ENCODE measurements around the gene KCNT1. TPM values are rescaled to one million over a fixed set of nuclear protein-coding genes. Genes with fewer than 3 reads are reported as not detected.

The KCNT1 gene
- total RNA-seq, 1 donor from 2014 or later: 0.08 TPM

DNA sequence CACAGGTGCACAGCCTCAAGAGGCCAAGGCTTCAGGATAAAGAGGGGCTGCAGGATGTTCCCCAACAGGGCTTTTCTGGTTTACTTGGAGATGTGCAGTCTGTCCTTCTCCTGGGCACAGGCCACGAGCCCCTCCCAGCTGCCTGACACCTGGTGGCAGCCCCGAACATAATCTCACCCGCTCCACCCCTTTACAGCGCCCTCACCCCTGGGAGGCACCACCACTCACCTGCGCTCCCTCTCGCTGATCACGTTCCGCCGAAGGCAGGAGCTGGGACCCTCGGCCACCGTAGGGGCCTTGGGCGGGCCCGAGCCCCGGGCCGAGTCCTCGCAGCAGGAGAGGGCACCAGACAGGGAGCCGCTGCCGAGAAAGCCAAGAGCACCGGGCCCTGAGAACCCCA lies 3.2 kb upstream of the KCNT1 start:
- DNase-seq (ENCODE audit: low read depth): no peak

DNA sequence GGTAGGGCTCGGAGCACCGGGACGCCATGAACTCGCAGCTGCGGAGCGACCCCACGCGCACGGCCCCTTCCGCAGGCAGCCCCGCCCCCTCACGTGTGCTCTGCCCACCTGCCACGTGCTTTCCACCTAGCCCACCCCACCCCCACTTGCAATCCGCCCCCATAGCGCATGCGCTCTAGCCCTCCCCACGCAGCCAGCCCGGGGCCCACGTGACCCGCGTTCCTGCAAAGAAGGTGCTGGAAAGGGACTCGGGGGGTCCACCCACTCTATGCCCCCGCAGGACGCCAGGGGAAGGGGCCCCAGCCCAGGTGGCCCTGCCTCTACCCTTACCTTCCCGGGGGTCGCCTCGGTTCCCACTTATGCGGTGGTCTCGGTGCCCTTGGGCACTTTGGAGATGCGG lies 2.5 kb upstream of the KCNT1 start, which contains the start of gene SOHLH1:
SOHLH1 (minus strand) TSS at position 42 of the 400 bp plus-strand sequence; CDS start at position 28, 14 bp downstream.
- no peak for DNase-seq (ENCODE audit: low read depth)

DNA sequence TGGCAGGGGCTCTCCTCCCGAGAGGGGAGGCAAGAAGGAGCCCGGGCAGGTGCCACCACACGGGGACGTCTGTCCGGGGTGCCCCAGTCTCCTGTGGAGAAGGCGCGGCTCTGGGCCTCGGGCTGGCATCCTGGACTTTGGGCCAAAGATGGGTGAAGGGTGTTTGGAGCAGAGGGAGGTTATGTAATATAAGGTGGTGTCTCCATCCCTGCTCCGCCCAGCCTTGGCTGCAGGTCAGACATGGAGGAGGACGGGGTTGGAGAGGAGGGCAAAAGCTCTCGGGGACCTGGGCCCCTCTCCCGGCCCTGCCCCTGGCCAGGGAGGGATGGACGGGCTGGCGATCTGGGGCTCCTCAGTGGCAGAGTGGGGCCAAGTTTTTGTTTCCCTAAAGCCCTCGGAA lies 1.5 kb upstream of the KCNT1 start:
- DNase-seq (ENCODE audit: low read depth): no peak

DNA sequence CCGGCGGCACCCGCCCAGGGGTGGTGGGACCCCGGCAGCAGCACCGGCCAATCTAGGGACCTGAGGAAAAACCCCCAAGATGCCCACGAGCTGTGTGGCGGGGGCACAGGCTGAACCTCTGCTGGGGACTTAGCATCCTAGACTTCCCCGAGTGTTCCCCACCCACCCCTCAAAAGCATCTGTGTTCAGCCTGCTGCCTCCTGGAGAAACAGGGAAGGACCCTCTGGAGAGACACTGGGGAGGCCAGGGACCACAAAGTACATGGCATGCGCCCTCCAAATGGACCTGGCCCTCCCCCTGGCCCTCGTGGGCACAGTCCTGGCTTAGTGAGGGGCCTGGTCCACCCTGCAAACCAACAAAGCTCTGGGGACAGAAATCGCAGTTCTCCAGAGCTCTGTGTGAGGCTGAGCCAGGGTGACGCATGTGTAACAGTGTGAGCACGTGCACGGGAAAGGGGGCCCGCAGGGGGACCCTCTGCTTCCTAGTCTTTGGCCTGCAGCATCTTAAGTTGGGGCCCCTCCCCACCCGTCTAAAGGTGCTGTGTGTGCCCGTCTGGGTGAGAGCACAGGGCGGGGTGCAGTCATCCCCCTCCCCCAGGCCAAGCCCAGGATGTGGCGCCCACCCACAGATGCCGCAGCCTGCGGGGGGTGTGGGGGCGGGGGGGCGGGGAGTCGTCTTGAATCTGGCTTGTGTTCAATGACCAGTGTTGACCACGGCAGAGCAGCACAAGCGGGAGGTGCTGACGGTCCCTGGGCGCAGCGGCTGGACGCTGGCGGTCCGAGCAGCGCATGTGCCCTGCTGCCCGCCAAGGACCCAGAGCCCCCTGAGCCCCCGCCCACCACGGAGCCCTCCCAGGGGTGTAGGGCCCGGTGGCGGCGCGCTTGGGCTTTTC lies 672 bp upstream of the KCNT1 start:
- no peak for DNase-seq (ENCODE audit: low read depth)

DNA sequence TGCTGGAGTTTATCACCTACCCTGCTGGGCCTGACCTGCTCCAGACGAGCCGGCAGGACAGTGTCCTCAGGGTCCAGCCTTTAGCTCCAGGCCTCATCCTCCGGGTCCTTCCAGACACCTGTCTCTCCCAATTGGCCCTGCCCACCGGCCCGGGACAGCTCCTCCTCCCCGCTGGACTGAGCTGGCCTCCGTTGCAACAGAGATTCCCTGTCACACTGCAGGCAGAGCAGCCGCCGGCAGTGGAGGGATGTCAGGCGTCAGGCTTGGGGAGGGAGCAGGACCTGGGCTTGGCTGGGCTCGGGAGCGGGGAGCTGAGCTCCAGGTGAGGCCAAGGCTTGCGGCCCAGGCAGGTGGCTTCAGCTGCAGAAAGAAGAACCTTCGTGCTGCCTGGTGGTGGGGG lies 1.7 kb downstream of the KCNT1 start:
- peak; percentile 22 for DNase-seq (ENCODE audit: low read depth)

DNA sequence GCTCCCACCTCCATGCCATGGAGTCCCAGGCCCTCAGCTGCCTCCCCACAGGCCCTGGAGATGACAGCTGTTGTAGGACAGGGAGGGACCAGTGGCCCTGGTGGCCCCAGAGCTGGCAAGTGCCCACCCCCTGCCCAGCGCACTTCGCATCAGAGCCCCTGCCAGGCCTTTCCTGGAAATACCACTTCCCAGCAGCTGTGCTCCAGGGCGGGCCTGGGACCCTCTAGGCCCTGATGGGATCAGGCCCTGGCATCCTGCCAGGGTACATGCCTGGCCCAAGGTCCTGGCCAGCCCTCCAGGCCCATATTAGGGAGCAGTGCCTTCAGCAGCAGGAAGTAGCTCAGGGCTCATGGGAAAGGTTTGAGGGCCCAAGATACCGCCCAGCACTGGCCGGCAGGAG lies 2.5 kb downstream of the KCNT1 start:
- DNase-seq (ENCODE audit: low read depth): peak; percentile 61

DNA sequence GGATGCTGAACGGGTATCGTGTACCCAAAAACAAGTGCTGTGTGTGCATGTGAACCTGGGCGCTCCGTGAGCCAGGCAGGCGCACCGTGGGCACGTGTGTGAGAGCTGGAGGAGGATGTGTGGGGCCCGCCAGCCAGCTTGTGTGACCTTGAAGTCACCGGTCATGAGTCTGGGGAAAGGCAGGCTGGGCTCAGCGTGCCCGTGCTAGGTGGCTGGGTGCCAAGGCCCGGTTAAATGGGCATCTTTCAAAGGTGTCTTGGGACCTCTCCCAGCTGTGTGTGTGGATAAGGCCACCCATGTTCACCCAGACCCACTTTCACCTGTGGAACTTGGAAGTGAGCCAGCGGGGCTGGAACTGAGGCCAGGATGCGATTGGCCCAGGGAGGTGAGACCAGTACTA lies 3.4 kb downstream of the KCNT1 start:
- DNase-seq (ENCODE audit: low read depth): no peak

DNA sequence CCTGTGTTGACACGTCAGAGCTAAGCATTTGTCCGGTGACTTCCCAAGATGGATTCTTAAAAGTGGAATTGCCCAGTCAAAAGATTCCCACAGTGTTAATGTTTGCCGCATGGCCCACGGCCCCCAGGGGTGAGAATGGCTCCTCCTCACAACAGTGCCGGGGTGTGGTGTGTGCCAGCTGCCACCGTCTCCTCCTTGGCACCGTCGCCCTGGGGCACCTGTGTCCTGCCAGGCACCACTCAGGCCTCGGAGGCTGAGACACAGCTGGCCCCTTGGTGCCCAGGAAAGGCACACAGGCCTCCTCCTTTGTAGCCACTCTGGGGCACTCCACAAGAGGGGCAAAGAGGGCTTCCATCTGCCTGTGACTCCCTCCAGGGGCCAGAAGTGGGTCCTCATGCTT lies 4.3 kb downstream of the KCNT1 start:
- DNase-seq (ENCODE audit: low read depth): no peak

DNA sequence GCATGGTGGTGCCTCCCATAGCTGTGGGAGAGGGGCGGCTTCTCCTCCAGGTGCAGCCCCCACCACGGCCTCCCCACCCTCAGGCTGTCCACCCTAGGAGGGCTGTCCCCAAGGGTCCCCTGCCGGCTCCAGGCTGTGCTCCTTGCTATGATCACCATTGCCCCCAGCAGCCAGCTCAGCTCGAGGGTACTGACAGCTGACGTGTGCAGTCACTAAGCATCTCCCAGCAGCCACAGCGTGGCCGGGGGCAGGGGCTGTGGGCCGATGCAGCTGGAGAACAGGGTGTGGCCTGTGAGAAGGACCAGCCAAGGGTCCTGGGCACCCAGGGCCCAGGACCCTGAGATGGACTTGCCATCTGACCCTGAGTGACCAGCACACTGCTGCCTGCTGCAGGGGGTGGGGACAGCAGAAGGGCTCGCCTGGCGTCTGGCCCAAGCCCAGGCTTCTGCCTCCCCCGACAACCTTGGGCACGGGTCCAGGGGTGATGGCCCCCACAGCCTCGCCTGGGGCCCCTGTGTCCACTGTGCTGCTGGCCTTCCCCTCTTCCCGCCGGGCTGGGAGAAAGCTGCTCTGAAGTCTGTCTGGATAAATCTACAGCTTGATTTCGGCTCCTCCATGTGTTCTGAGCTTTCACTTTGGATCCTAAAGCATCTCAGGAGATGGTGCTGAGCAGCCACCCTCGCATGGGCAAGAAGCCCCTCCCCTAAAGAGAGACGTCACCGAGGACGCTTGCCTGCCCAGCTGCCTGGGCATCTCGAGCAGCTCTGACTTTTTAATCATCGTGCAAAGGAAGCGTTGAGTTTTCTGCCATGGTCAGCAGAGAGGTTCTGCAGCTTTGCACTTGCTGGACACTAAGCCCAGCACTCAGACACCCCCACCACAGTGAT lies 5.5 kb downstream of the KCNT1 start:
- DNase-seq (ENCODE audit: low read depth): peak; percentile 65

DNA sequence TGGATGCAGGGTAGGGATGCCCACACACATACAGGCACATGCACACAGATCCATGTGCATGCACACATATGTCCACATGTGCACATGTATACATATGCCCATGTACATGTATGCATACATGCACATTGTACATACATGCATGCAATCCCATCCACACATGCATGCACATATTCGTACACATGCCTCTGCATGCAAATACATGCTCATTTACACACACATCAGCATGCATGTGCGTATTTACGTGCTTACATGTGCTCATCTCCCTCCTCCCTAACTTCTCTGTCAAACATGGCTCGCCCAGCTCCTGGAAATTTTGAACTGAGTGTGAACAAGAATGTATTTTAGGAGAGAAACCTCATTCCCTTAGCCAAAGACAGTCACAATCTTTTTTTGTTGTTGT lies 6.2 kb downstream of the KCNT1 start:
- DNase-seq (ENCODE audit: low read depth): no peak

DNA sequence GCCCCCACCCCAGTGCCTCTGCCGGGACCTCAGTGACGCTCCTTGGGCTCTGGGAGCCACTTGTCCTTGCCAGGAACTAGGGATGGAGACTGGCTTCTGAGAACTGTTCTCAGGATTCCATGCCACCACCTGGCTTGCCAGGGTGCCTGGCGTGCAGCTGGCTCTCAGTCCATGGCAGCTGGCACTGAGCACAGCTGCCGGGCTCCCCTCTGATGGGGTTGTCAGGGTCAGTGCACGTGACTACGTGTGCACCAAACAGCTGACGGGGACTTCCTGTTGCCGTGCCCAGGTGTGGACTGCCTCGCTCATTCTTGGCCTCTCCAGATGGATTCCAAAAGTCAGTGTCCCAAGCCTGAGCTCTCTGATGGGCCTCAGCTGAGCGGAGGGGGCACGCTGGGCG lies 9.4 kb downstream of the KCNT1 start:
- peak; percentile 50 for DNase-seq (ENCODE audit: low read depth)

DNA sequence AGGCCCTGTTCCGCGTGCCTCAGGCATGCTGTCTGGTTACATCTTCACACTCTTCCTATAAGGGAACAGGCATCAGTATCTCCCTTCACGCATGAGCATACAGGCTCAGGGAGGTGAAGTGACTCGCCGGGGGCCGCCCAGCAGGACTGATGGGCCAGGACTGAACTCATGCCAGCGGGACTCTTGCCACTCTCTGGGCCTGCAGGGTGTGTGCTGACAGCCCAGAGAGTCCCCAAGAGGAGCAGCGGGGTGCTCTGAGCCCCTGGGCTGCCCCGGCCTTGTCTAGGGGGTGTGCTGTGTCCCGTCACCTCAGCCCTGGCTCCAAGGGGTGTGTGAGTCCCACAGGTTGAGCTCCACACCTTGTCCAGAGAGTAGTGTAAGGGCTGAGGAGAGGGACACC lies 9.9 kb downstream of the KCNT1 start:
- DNase-seq (ENCODE audit: low read depth): no peak

DNA sequence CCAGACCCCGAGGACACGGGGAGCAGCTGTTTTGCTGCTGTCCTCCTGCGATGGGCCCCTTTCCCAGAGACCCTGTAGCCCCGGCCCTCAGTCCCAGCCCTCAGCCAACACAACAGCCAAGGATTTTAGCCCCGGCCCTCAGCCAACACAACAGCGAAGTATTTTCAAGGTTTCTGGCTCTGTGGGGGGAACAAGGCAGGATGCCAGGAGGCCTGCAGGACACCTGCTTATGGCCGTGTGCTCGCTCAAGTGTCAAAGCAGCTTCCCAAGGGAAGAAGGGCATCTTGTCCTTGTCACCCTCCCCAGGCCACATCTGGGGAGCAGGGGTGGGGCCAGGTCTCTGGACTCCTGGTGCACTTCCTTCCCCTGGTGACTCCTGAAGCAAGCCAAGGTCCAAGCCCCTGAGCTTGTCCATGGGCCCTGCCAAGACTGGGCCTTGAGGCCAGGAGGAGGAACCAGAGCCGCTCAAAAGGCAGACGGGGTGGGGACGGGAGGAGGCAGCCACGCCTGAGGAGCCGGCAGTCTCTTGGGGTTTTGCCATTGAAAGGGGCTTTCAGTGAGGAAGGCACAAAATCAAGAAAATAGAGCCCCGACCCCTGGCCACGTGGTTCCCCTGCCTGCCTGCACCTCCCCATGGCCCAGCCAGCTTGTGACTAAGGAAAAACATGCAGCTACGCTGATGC lies 10.8 kb downstream of the KCNT1 start:
- DNase-seq (ENCODE audit: low read depth): no peak

DNA sequence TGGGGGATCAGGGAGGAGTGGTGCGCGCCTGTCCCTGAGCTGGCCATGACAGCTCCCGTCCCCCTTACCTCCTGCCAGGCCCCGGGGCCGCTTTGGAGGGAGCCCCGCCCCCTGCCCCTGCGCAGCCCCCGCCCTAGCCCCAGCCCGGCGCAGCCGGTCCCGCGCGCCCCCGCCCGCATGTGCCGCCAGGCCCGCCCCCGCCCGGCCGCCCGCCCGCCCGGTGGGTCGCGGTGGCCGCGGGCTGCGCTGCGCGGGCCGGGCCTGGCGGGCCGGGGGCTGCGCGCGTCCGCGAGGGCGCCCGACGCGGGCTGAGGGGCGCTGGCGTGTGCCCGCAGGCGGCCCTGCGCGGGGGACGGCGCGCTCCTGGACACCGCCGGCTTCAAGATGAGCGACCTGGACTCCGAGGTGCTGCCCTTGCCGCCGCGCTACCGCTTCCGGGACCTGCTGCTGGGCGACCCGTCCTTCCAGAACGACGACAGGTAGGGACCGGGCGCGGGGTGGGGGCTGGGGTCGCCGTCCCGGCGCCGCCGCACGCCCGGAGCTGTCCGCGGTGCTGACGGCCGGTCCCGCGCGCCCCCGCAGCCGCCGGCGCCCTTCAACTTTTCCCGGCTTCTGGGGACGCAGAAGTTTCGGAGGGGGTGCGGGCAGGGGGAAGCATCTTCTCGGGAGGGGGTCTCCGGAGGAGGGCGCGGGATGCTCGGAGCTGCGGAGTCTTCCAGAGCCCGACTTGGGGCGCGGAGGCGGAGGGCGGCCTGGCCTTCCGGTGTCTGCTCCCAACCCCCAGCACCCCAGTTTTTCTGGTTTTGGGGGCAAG lies 12.5 kb downstream of the KCNT1 start:
- DNase-seq (ENCODE audit: low read depth): no peak

DNA sequence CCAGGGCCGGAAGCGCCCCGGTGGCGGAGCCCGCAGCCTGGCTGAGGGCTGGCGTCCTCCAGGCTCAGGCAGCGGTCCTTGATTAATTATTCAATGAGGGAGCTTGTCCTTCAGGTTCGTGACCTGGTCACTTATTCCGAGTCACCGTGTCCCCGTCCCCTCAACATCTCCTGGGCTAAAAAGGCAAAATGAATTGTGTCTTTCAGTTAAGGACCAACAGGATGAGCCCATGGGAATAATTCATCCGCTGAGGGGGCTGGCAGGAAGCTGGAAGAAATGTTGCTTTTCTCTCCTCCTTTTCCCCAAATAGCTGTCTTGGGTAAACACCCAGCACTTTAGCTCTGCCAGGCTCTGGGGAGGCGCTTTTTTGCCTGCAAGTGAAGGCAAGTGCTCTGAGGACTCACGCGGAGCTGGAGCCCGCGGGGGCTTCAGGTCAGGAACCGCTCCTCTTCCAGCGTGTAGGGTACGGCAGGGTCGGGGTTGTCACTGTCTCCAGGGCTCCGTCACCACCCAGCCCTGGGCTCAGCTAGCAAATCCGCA lies 13.1 kb downstream of the KCNT1 start:
- no peak for DNase-seq (ENCODE audit: low read depth)

DNA sequence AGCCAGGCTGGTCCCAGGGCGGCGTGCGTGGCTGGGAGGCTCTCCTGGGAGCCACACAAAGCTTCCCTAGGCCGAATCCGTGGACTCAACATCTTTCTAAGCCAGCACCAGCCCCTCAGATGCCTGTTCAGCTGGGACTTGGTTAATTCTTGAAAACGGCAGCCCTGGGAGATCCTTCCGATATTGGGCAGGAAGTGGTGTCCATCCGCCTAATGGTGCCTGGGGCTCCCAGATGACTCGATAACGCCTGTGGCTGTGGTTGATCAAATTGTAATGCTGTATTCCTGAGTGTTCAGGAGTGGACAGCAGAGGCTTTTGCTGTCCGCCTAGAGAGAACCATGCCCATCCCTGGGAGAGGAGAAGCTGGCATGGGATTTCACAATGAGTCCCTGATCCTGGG lies 14.1 kb downstream of the KCNT1 start:
- no peak for DNase-seq (ENCODE audit: low read depth)

DNA sequence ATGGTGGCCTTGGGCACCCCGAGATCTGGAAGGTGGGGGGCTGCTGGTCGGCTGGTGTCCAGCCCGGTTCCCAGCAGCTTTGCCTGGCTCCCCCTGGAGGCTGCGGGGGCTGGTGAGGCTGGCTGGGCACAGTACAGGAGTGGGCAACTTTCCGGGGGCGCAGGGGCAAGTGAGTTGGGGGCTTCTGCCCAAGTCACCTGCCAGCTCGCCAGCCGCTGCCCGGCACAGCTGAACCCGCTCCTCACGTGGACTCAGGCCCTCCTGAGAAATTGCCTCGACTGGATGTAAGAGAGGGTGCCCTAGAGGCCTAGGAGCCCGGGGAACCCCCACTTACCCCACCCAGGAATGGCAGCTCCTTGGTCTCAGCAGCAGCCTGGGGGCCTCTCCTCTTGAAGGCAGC lies 15.4 kb downstream of the KCNT1 start:
- DNase-seq (ENCODE audit: low read depth): no peak

DNA sequence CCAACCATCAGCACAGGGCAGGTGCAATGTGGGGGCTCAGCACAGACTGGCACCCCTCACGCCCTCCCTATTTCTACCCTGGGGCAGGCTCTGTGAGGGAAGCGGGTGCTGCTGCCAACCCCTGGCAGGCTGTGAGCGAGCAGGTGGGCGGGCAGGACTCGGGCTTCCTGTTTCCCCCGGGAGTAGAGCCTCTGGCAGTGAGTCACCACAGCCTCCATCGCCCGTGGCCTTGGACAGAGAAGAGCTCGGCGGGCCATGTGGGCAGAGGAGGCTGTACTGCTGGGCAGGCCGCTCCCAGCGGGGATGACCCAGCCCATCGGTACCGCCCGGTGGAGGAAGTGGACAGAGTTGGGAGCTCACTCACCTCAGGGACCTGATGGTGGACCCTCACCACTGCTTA lies 16.6 kb downstream of the KCNT1 start:
- peak; percentile 73 for DNase-seq (ENCODE audit: low read depth)

DNA sequence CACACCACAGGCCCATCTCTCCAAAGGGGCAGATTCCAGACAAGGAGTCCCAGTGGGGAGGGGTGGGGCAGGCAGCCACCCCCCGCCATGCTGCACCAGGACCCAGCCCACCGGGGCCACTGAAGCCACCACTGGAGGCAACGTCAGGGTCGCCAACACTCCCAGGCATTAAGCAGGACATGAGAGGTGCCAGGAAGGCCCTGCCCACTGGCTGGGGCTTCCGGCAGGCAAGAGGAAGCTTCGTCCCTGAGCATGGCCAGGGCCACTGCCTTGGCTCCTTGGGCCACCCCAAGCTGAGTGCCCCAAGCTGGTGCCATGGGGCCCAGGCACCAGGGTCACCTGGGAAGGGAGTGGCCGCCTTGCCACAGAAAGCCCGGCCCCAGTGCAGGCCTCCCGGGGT lies 17.5 kb downstream of the KCNT1 start:
- DNase-seq (ENCODE audit: low read depth): no peak

DNA sequence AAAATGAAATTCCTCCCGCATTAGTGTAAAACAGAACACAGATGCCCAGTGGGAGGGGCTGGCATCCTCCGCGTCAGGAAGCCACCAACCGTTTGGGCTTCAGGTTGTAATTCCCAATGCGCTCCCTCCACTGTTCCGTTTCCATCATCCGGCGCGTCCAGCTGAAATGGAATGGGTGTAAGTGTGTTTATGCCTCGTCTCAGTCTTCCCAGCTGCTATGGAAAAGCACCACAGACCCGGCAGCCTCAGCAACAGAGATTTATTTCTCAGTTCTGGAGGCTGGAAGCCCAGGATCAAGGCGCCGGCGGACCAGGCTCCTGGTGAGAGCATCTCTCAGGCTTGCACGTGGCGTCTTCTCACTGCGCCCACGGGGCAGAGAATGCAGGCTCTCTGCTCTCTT lies 20.4 kb downstream of the KCNT1 start:
- no peak for DNase-seq (ENCODE audit: low read depth)
